CD8-positive, alpha-beta memory T cell (primary cell): Measurements from ENCODE around the gene ARHGEF7. TPM values are rescaled to one million over a fixed set of nuclear protein-coding genes. Genes with fewer than 3 reads are reported as not detected.

ENCODE experiments used
- CTCF ChIA-PET: fragments of 350-600 bp; sonication (Branson Sonifier 250); formaldehyde crosslinking; loops from one replicate; lab custom pipeline; 2021; ENCODE audit warnings: antibody characterized with exemption; lab: Charles Lee
- POLR2A ChIA-PET: fragments of 350-600 bp; sonication (Branson Sonifier 250); formaldehyde crosslinking; loops from one replicate; lab custom pipeline; 2021; ENCODE audit warnings: antibody characterized with exemption; lab: Charles Lee
- DNase-seq, 5 donors: peaks; one replicate each; pipeline versions ENCODE4 v3.0.0 to v3.0.0-alpha.2; 2020 to 2022; ENCODE audit warnings: mixed read lengths in 1 of 5
- H3K27ac ChIP-seq: one replicate; pipeline ENCODE4 v1.7.0; 2013; ENCODE audit warnings: low read depth, mild to moderate bottlenecking, low read length, moderate library complexity
- H3K27me3 ChIP-seq: 2 replicates; pipeline ENCODE4 v1.7.0; 2013; ENCODE audit warnings: low read length, mild to moderate bottlenecking; ENCODE audit not compliant: insufficient read depth, poor library complexity, severe bottlenecking
- H3K36me3 ChIP-seq: 2 replicates; pipeline ENCODE4 v1.7.0; 2013; ENCODE audit warnings: mild to moderate bottlenecking, low read length, moderate library complexity; ENCODE audit not compliant: insufficient read depth
- H3K4me1 ChIP-seq: 2 replicates; pipeline ENCODE4 v1.7.0; 2013; ENCODE audit warnings: mild to moderate bottlenecking, low read length, moderate library complexity; ENCODE audit not compliant: insufficient read depth
- H3K4me3 ChIP-seq: 2 replicates; pipeline ENCODE4 v1.7.0; 2013; ENCODE audit warnings: mild to moderate bottlenecking, low read length
- H3K9me3 ChIP-seq: 2 replicates; pipeline ENCODE4 v1.7.0; 2013; ENCODE audit warnings: mild to moderate bottlenecking, low read length
- H3K27ac Mint-ChIP-seq, 8 donors: one replicate each; pipeline ENCODE4 v1.8.0; 2020 to 2021; ENCODE audit warnings: mixed read lengths in 8 of 8, mild to moderate bottlenecking in 6 of 8, inconsistent platforms in 3 of 8, moderate library complexity in 3 of 8
- H3K27me3 Mint-ChIP-seq, 2 donors: one replicate each; pipeline ENCODE4 v1.8.0; 2020 to 2021; ENCODE audit warnings: mixed read lengths in 2 of 2, mild to moderate bottlenecking in 1 of 2, moderate library complexity in 1 of 2
- H3K36me3 Mint-ChIP-seq, 3 donors: one replicate each; pipeline ENCODE4 v1.8.0; 2020 to 2021; ENCODE audit warnings: mixed read lengths in 3 of 3, inconsistent platforms in 1 of 3, mild to moderate bottlenecking in 1 of 3
- H3K4me1 Mint-ChIP-seq, 3 donors: one replicate each; pipeline ENCODE4 v1.8.0; 2020 to 2021; ENCODE audit warnings: mixed read lengths in 3 of 3, inconsistent platforms in 1 of 3, mild to moderate bottlenecking in 1 of 3
- H3K4me3 Mint-ChIP-seq, 7 donors: one replicate each; pipeline ENCODE4 v1.8.0; 2020 to 2021; ENCODE audit warnings: mixed read lengths in 7 of 7, mild to moderate bottlenecking in 6 of 7, moderate library complexity in 4 of 7, inconsistent platforms in 2 of 7
- H3K9me3 Mint-ChIP-seq, 5 donors: one replicate each; pipeline ENCODE4 v1.8.0; 2020 to 2022; ENCODE audit warnings: mixed read lengths in 5 of 5, mild to moderate bottlenecking in 3 of 5, moderate library complexity in 2 of 5, inconsistent platforms in 1 of 5
- polyA plus RNA-seq: library from polyadenylated mRNA; unstranded; fragments of 300-500 nt; fragmentation: Illumina TruSeq; gene quantifications from one replicate; pipeline ENCODE4 v1.2.3, GENCODE V29; 2021
- total RNA-seq, 2 experiments: library from RNA; stranded (reverse); gene quantifications; one replicate each; pipeline ENCODE4 v1.2.3, GENCODE V29; 2021

ARHGEF7 gene
- total and polyA plus RNA-seq, 3 experiments from 2014 or later: 12.0 to 46.2 (median 45.9) TPM

GRCh38 chr13:111177921-111178320, 62.8 kb downstream of the ARHGEF7 start:
- Histone ChIP-seq H3K27ac (no peak overlapping the region), H3K36me3 (peaks cover 5% of the 10 kb centered on the region), H3K9me3 (no peaks in the 10 kb centered on the region), H3K27me3 (no peaks in the 10 kb centered on the region), H3K4me1 (peaks cover 83% of the 10 kb centered on the region), H3K4me3 (no peak overlapping the region)
- CTCF ChIA-PET: no interaction called here
- no peak for DNase-seq
- POLR2A ChIA-PET: interaction anchor here (2.2 kb wide), 1 partner anchor 11 kb away, joined by 7 read pairs; no protein-coding TSS in a partner anchor
- Mint-ChIP-seq H3K36me3 (peaks cover 2 to 32% (median 17%) of the 10 kb centered on the region in 3 donors), H3K4me1 (peaks cover 71 to 93% (median 87%) of the 10 kb centered on the region in 3 donors), H3K9me3 (no peaks in the 10 kb centered on the region), H3K27me3 (no peaks in the 10 kb centered on the region), H3K4me3 (peak overlapping the region in 4 of 7 donors; percentile 11 to 81 (median 62)), H3K27ac (peak overlapping the region; percentile 90 to 99 (median 96))

GRCh38 chr13:111178402-111178801, 63.3 kb downstream of the ARHGEF7 start:
- H3K27ac ChIP-seq: no peak overlapping the region
- peak overlapping the region in 2 of 7 donors; percentile 8 to 12 for H3K4me3 Mint-ChIP-seq
- H3K9me3 Mint-ChIP-seq: no peaks in the 10 kb centered on the region
- peak overlapping the region in 7 of 8 donors; percentile 90 to 99 (median 97) for H3K27ac Mint-ChIP-seq
- no peaks in the 10 kb centered on the region for H3K27me3 ChIP-seq
- H3K4me3 ChIP-seq: no peak overlapping the region
- H3K4me1 Mint-ChIP-seq: peaks cover 75 to 93% (median 88%) of the 10 kb centered on the region in 3 donors
- H3K9me3 ChIP-seq: no peaks in the 10 kb centered on the region
- peaks cover 5% of the 10 kb centered on the region for H3K36me3 ChIP-seq
- H3K27me3 Mint-ChIP-seq: no peaks in the 10 kb centered on the region
- ChIA-PET CTCF (no interaction called here), POLR2A (interaction anchor here (2.2 kb wide), 1 partner anchor 11 kb away, joined by 7 read pairs; no protein-coding TSS in a partner anchor)
- H3K36me3 Mint-ChIP-seq: peaks cover 3 to 28% (median 17%) of the 10 kb centered on the region in 3 donors
- no peak for DNase-seq
- H3K4me1 ChIP-seq: peaks cover 88% of the 10 kb centered on the region

- Mint-ChIP-seq H3K4me1 (peaks cover 84 to 96% (median 96%) of the 10 kb centered on the region in 3 donors), H3K36me3 (peaks cover 3 to 25% (median 9%) of the 10 kb centered on the region in 3 donors), H3K27me3 (no peaks in the 10 kb centered on the region), H3K27ac (peak overlapping the region; percentile 31 to 93 (median 70)), H3K4me3 (no peak overlapping the region), H3K9me3 (no peaks in the 10 kb centered on the region)
- Histone ChIP-seq H3K4me1 (peaks cover 96% of the 10 kb centered on the region), H3K27ac (no peak overlapping the region), H3K4me3 (peak overlapping the region; percentile 24), H3K36me3 (no peaks in the 10 kb centered on the region), H3K9me3 (no peaks in the 10 kb centered on the region), H3K27me3 (no peaks in the 10 kb centered on the region)
- ChIA-PET CTCF (interaction anchor here (1.1 to 1.4 kb wide), 2 partner anchors 13 to 34 kb away, joined by 3 to 5 read pairs; no protein-coding TSS in a partner anchor), POLR2A (interaction anchor here (1.0 kb wide), 1 partner anchor 9 kb away, joined by 5 read pairs; no protein-coding TSS in a partner anchor)
- DNase-seq: peak in 1 of 5 donors; percentile 40
These were observed 65.0 kb downstream of the ARHGEF7 start for GRCh38 chr13:111179908-111180760.

GRCh38 chr13:111181977-111182376, 66.9 kb downstream of the ARHGEF7 start:
- H3K4me1 ChIP-seq: peaks cover 96% of the 10 kb centered on the region
- H3K27ac ChIP-seq: no peak overlapping the region
- H3K36me3 Mint-ChIP-seq: peaks cover 3 to 19% (median 9%) of the 10 kb centered on the region in 3 donors
- H3K4me1 Mint-ChIP-seq: peaks cover 78 to 96% (median 94%) of the 10 kb centered on the region in 3 donors
- no peaks in the 10 kb centered on the region for H3K27me3 ChIP-seq
- ChIA-PET POLR2A (interaction anchor here (0.5 kb wide), 1 partner anchor 291 kb away, joined by 6 read pairs; no protein-coding TSS in a partner anchor), CTCF (interaction anchor here (1.0 to 1.4 kb wide), 2 partner anchors 35 to 36 kb away, joined by 3 read pairs; no protein-coding TSS in a partner anchor)
- DNase-seq: no peak
- no peak overlapping the region for H3K4me3 ChIP-seq
- no peak overlapping the region for H3K4me3 Mint-ChIP-seq
- no peaks in the 10 kb centered on the region for H3K36me3 ChIP-seq
- no peaks in the 10 kb centered on the region for H3K9me3 Mint-ChIP-seq
- peak overlapping the region in 3 of 8 donors; percentile 15 to 78 (median 61) for H3K27ac Mint-ChIP-seq
- no peaks in the 10 kb centered on the region for H3K27me3 Mint-ChIP-seq
- H3K9me3 ChIP-seq: no peaks in the 10 kb centered on the region

- Mint-ChIP-seq H3K4me1 (peaks cover 79 to 96% (median 94%) of the 10 kb centered on the region in 3 donors), H3K4me3 (peak overlapping the region in 4 of 7 donors; percentile 4 to 84 (median 56)), H3K9me3 (no peaks in the 10 kb centered on the region), H3K27ac (peak overlapping the region; percentile 20 to 96 (median 88)), H3K27me3 (no peaks in the 10 kb centered on the region), H3K36me3 (peaks cover 3 to 11% (median 9%) of the 10 kb centered on the region in 3 donors)
- no peaks in the 10 kb centered on the region for H3K9me3 ChIP-seq
- no peak overlapping the region for H3K4me3 ChIP-seq
- ChIA-PET POLR2A (interaction anchor here (0.9 kb wide), 1 partner anchor 27 kb away, joined by 3 read pairs; no protein-coding TSS in a partner anchor), CTCF (interaction anchor here (1.4 kb wide), 1 partner anchor 115 kb away, joined by 4 read pairs; no protein-coding TSS in a partner anchor)
- no peak overlapping the region for H3K27ac ChIP-seq
- peak in 3 of 5 donors; percentile 57 to 87 (median 68) for DNase-seq
- peaks cover 96% of the 10 kb centered on the region for H3K4me1 ChIP-seq
- no peaks in the 10 kb centered on the region for H3K36me3 ChIP-seq
- H3K27me3 ChIP-seq: no peaks in the 10 kb centered on the region
These were observed 68.1 kb downstream of the ARHGEF7 start for GRCh38 chr13:111183087-111183645.

GRCh38 chr13:111183959-111184358, 68.8 kb downstream of the ARHGEF7 start:
- Histone ChIP-seq H3K4me3 (peak overlapping the region; percentile 18), H3K4me1 (peaks cover 96% of the 10 kb centered on the region), H3K36me3 (no peaks in the 10 kb centered on the region), H3K27ac (no peak overlapping the region), H3K9me3 (no peaks in the 10 kb centered on the region), H3K27me3 (no peaks in the 10 kb centered on the region)
- CTCF ChIA-PET: interaction anchor here (1.3 to 1.4 kb wide), 2 partner anchors 116 to 117 kb away, joined by 4 to 5 read pairs; no protein-coding TSS in a partner anchor
- H3K4me1 Mint-ChIP-seq: peaks cover 81 to 98% (median 95%) of the 10 kb centered on the region in 3 donors
- H3K27me3 Mint-ChIP-seq: no peaks in the 10 kb centered on the region
- peak overlapping the region; percentile 55 to 96 (median 90) for H3K27ac Mint-ChIP-seq
- H3K36me3 Mint-ChIP-seq: peaks cover 2 to 6% (median 3%) of the 10 kb centered on the region in 3 donors
- DNase-seq: peak in 1 of 5 donors; percentile 40
- H3K9me3 Mint-ChIP-seq: no peaks in the 10 kb centered on the region
- peak overlapping the region in 6 of 7 donors; percentile 35 to 85 (median 79) for H3K4me3 Mint-ChIP-seq
- POLR2A ChIA-PET: no interaction called here

- H3K9me3 Mint-ChIP-seq: no peaks in the 10 kb centered on the region
- Histone ChIP-seq H3K4me3 (peak overlapping the region; percentile 28), H3K9me3 (no peaks in the 10 kb centered on the region), H3K36me3 (no peaks in the 10 kb centered on the region), H3K4me1 (peaks cover 97% of the 10 kb centered on the region), H3K27ac (no peak overlapping the region), H3K27me3 (no peaks in the 10 kb centered on the region)
- peaks cover 82 to 98% (median 96%) of the 10 kb centered on the region in 3 donors for H3K4me1 Mint-ChIP-seq
- no peaks in the 10 kb centered on the region for H3K27me3 Mint-ChIP-seq
- CTCF ChIA-PET: interaction anchor here (1.0 to 1.3 kb wide), 5 partner anchors 19 to 117 kb away, joined by 3 to 5 read pairs (median 3); no protein-coding TSS in a partner anchor
- H3K36me3 Mint-ChIP-seq: peaks cover 0 to 3% (median under 1%) of the 10 kb centered on the region in 3 donors
- POLR2A ChIA-PET: no interaction called here
- peak; percentile 27 to 77 (median 53) for DNase-seq
- peak overlapping the region; percentile 55 to 96 (median 90) for H3K27ac Mint-ChIP-seq
- H3K4me3 Mint-ChIP-seq: peak overlapping the region; percentile 9 to 85 (median 76)
These were observed 69.6 kb downstream of the ARHGEF7 start for GRCh38 chr13:111184458-111185401.
